K562 (cell line): Measurements from ENCODE around the gene VSIG10L. TPM values are rescaled to one million over a fixed set of nuclear protein-coding genes. Genes with fewer than 3 reads are reported as not detected.

Source experiments
- BACH1 ChIP-seq: fragments of 200-800 bp; sonication (Bioruptor generic); IDR thresholded peaks from 2 replicates; pipeline ENCODE4 v1.6.1; 2016; ENCODE audit warnings: missing genetic modification characterization, missing compliant biosample characterization
- BCOR ChIP-seq: fragments of 450-650 bp; IDR thresholded peaks from 2 replicates; pipeline ENCODE4 v1.6.1; 2016
- CHAMP1 ChIP-seq: fragments of 450-650 bp; IDR thresholded peaks from 2 replicates; pipeline ENCODE4 v1.6.1; 2016; ENCODE audit warnings: mild to moderate bottlenecking
- CHCHD3 ChIP-seq: fragments of 250-450 bp; sonication (Bioruptor Pico); IDR thresholded peaks from 2 replicates; pipeline ENCODE4 v2.1.2; 2022; ENCODE audit warnings: mild to moderate bottlenecking
- FOXP1 ChIP-seq: sonication (generic); formaldehyde crosslinking; IDR thresholded peaks from 2 replicates; pipeline ENCODE4 v1.8.0; 2022; ENCODE audit warnings: mild to moderate bottlenecking, missing genetic modification reagents
- GTF2B ChIP-seq: IDR thresholded peaks from 2 replicates; pipeline ENCODE4 v1.6.1; 2011; ENCODE audit not compliant: insufficient read length; ENCODE audit errors: extremely low read depth
- HDGF ChIP-seq: fragments of 450-650 bp; IDR thresholded peaks from 2 replicates; pipeline ENCODE4 v1.6.1; 2016
- HOXB6 ChIP-seq: fragments of 250-450 bp; sonication (Bioruptor Pico); IDR thresholded peaks from 2 replicates; pipeline ENCODE4 v1.5.1; 2022; ENCODE audit warnings: mild to moderate bottlenecking, borderline replicate concordance
- JUNB ChIP-seq: fragments of 450-650 bp; formaldehyde crosslinking; conservative IDR thresholded peaks from 2 replicates; pipeline ENCODE4 v1.4.0; 2020; ENCODE audit warnings: mild to moderate bottlenecking
- MEIS2 ChIP-seq: fragments of 450-650 bp; IDR thresholded peaks from 2 replicates; pipeline ENCODE4 v1.6.1; 2014; ENCODE audit warnings: mild to moderate bottlenecking; ENCODE audit not compliant: partially characterized antibody
- PHB2 ChIP-seq: fragments of 450-650 bp; IDR thresholded peaks from 2 replicates; pipeline ENCODE4 v1.6.1; 2017; ENCODE audit warnings: low read depth
- PREB ChIP-seq: sonication (generic); formaldehyde crosslinking; IDR thresholded peaks from 2 replicates; pipeline ENCODE4 v1.8.1; 2023; ENCODE audit warnings: mild to moderate bottlenecking, missing genetic modification reagents
- SMAD2 ChIP-seq: fragments of 150-350 bp; IDR thresholded peaks from 2 replicates; pipeline ENCODE4 v1.6.1; 2014; ENCODE audit warnings: low read depth, mild to moderate bottlenecking, low read length
- TBP ChIP-seq: optimal IDR thresholded peaks from 2 replicates; pipeline ENCODE3; 2011; ENCODE audit warnings: low read depth, low read length, improper control_type of control experiment
- USF1 ChIP-seq: sonication (generic); formaldehyde crosslinking; IDR thresholded peaks from 2 replicates; pipeline ENCODE4 v1.9.0; 2022; ENCODE audit warnings: mild to moderate bottlenecking, missing genetic modification reagents
- ZBTB8A ChIP-seq: fragments of 450-650 bp; IDR thresholded peaks from 2 replicates; pipeline ENCODE4 v1.6.1; 2018; ENCODE audit warnings: mild to moderate bottlenecking, moderate library complexity; ENCODE audit not compliant: partially characterized antibody
- ZMIZ1 ChIP-seq, 2 experiments: fragments of 150-350 bp in 1 of 2; IDR thresholded peaks; 2 replicates each; pipeline ENCODE4 v1.6.1; 2012 to 2016; ENCODE audit warnings: low read depth in 2 of 2, low read length in 2 of 2, mild to moderate bottlenecking in 1 of 2, moderate library complexity in 1 of 2
- ZNF140 ChIP-seq: fragments of 250-450 bp; sonication (Bioruptor Pico); IDR thresholded peaks from 2 replicates; pipeline ENCODE4 v1.8.0; 2021; ENCODE audit warnings: moderate library complexity, mild to moderate bottlenecking, inconsistent platforms
- ZNF347 ChIP-seq: fragments of 450-650 bp; formaldehyde crosslinking; IDR thresholded peaks from 2 replicates; pipeline ENCODE4 v1.4.0; 2020; ENCODE audit warnings: low read depth, mild to moderate bottlenecking, moderate library complexity
- ZNF717 ChIP-seq: fragments of 250-450 bp; sonication (Bioruptor Pico); IDR thresholded peaks from 2 replicates; pipeline ENCODE4 v1.5.0; 2021
- ZNF764 ChIP-seq: fragments of 250-450 bp; sonication (Bioruptor Pico); IDR thresholded peaks from 2 replicates; pipeline ENCODE4 v1.4.0; 2020; ENCODE audit warnings: low read depth, mild to moderate bottlenecking, moderate library complexity
- polyA plus RNA-seq, 8 experiments: library from polyadenylated mRNA; depleted of rRNA in 4 of 8; stranded (reverse) in 5 of 8; unstranded in 3 of 8; fragments of >200 nt; fragmentation: Nextera tagmentation in 2 of 8; fragmentation: Illumina TruSeq in 1 of 8; extraction: Ambion mirVana in 2 of 8; extraction: Trizol in 1 of 8; gene quantifications; 2 replicates each; pipeline versions ENCODE4 v1.2.1 to v1.2.3, GENCODE V29; 2011 to 2014; ENCODE audit warnings: inconsistent platforms in 1 of 8, missing spikeins in 1 of 8
- total RNA-seq, 7 experiments: library from RNA; depleted of rRNA in 6 of 7; stranded (reverse); fragments of >200 nt in 6 of 7; fragmentation: Illumina TruSeq in 2 of 7; extraction: Trizol in 2 of 7; gene quantifications; 2 replicates each; pipeline versions ENCODE4 v1.2.1 to v1.2.3, GENCODE V29; 2011 to 2021; ENCODE audit warnings: low replicate concordance in 1 of 7

VSIG10L gene
- total and polyA plus RNA-seq, 9 of the 15 experiments (the other 6 are each of a cell fraction or from before 2014, with no cell fraction given): 1.1 to 7.6 (median 2.2) TPM

- TF ChIP-seq GTF2B (no peak), ZNF347 (CRISPR knock-in tag) (no peak), FOXP1 (CRISPR knock-in tag) (peak; percentile 64; the same call in 1 of the 2 replicates), ZNF717 (CRISPR knock-in tag) (no peak), ZMIZ1 (IDR thresholded peaks at IDR 0.05; ENCODE audit: low read depth in 2 of 2, low read length in 2 of 2) (no peak), CHCHD3 (no peak), ZNF764 (CRISPR knock-in tag) (no peak), CHAMP1 (no peak), BACH1 (no peak), HOXB6 (CRISPR knock-in tag) (no peak), HDGF (0 out of 2 replicates have a peak, but pooled peaks have one; percentile 19), PREB (CRISPR knock-in tag) (no peak), ZNF140 (CRISPR knock-in tag) (no peak), BCOR (0 out of 2 replicates have a peak, but pooled peaks have one; percentile 42), TBP (no peak), MEIS2 (no peak), SMAD2 (no peak), PHB2 (no peak), JUNB (CRISPR knock-in tag) (no peak), USF1 (CRISPR knock-in tag) (peak; percentile 48), ZBTB8A (no peak)
These were observed 3.2 kb downstream of the VSIG10L start (continued) for GRCh38 chr19:51338563-51339312.
